MM.1S (cell line): ENCODE results near the gene CSTPP1.

ENCODE experiments used
- DNase-seq: peaks from one replicate; pipeline ENCODE4 v3.0.0-alpha.2; 2015
- H2AFZ ChIP-seq: fragments of 300-600 bp; sonication (generic); 2 replicates; pipeline ENCODE4 v1.6.0; 2016; ENCODE audit warnings: antibody characterized with exemption, low read length
- H3F3A ChIP-seq: fragments of 300-600 bp; sonication (generic); 2 replicates; pipeline ENCODE4 v1.6.1; 2016; ENCODE audit warnings: mild to moderate bottlenecking, antibody characterized with exemption, low read length, moderate library complexity, mixed read lengths; ENCODE audit not compliant: insufficient read depth
- H3K27ac ChIP-seq: fragments of 300-600 bp; sonication (generic); 2 replicates; pipeline ENCODE4 v1.5.1; 2016; ENCODE audit warnings: mild to moderate bottlenecking, low read length
- H3K27me3 ChIP-seq: fragments of 300-600 bp; sonication (generic); replicated peaks from 2 replicates; pipeline ENCODE4 v1.6.0; 2016; ENCODE audit warnings: low read length; ENCODE audit not compliant: insufficient read depth
- H3K36me3 ChIP-seq: fragments of 300-600 bp; sonication (generic); replicated peaks from 2 replicates; pipeline ENCODE4 v1.6.1; 2016; ENCODE audit warnings: mild to moderate bottlenecking, low read length, mixed read lengths; ENCODE audit not compliant: insufficient read depth
- H3K4me1 ChIP-seq: fragments of 300-600 bp; sonication (generic); 2 replicates; pipeline ENCODE4 v1.6.1; 2016; ENCODE audit warnings: low read length, mixed read lengths
- H3K4me2 ChIP-seq: fragments of 300-600 bp; sonication (generic); 2 replicates; pipeline ENCODE4 v1.6.0; 2016; ENCODE audit warnings: low read depth, low read length
- H3K4me3 ChIP-seq: fragments of 300-600 bp; sonication (generic); 2 replicates; pipeline ENCODE4 v1.5.1; 2016; ENCODE audit warnings: low read length, mixed read lengths
- H3K79me2 ChIP-seq: fragments of 300-600 bp; sonication (generic); 2 replicates; pipeline ENCODE4 v1.6.1; 2016; ENCODE audit warnings: mixed run types, low read length, mixed read lengths
- H3K9ac ChIP-seq: fragments of 300-600 bp; sonication (generic); 2 replicates; pipeline ENCODE4 v1.6.1; 2016; ENCODE audit warnings: low read length, mixed read lengths
- H3K9me2 ChIP-seq: fragments of 300-600 bp; sonication (generic); replicated peaks from 2 replicates; pipeline ENCODE4 v1.6.1; 2016; ENCODE audit warnings: mild to moderate bottlenecking, low read length, mixed read lengths; ENCODE audit not compliant: insufficient read depth
- H3K9me3 ChIP-seq: fragments of 300-600 bp; sonication (generic); replicated peaks from 2 replicates; pipeline ENCODE4 v1.6.1; 2016; ENCODE audit warnings: mild to moderate bottlenecking, low read length, mixed read lengths; ENCODE audit not compliant: insufficient read depth
- H4K20me1 ChIP-seq: fragments of 300-600 bp; sonication (generic); 2 replicates; pipeline ENCODE4 v1.6.1; 2016; ENCODE audit warnings: mild to moderate bottlenecking, low read length, moderate library complexity, mixed read lengths; ENCODE audit not compliant: insufficient read depth
- CTCF ChIP-seq: fragments of 300-600 bp; sonication (generic); IDR thresholded peaks from 2 replicates; pipeline ENCODE4 v1.5.1; 2016; ENCODE audit warnings: antibody characterized with exemption, low read length, mixed read lengths
- EZH2 ChIP-seq: fragments of 300-600 bp; sonication (generic); optimal IDR thresholded peaks from 2 replicates; pipeline ENCODE3; 2017; ENCODE audit warnings: low read depth, mild to moderate bottlenecking, antibody characterized with exemption, low read length, mixed read lengths
- EZH2phosphoT487 ChIP-seq: fragments of 300-600 bp; sonication (generic); IDR thresholded peaks from 2 replicates; pipeline ENCODE4 v1.6.1; 2018; ENCODE audit warnings: antibody characterized with exemption, low read length

The CSTPP1 gene

GRCh38 chr11:47163898-47164297, 227.3 kb downstream of the CSTPP1 start:
- no peak overlapping the region for H3K4me2 ChIP-seq
- H4K20me1 ChIP-seq, result no peaks in the 10 kb centered on the region
- peaks cover 6% of the 10 kb centered on the region for H3K36me3 ChIP-seq
- no peaks in the 10 kb centered on the region for H3K4me1 ChIP-seq
- no peak overlapping the region for H3K4me3 ChIP-seq
- DNase-seq, result no peak
- TF ChIP-seq EZH2phosphoT487 (no peak), CTCF (no peak), EZH2 (no peak)
- no peaks in the 10 kb centered on the region for H3K27me3 ChIP-seq
- no peak overlapping the region for H2AFZ ChIP-seq
- peaks cover 26% of the 10 kb centered on the region for H3K79me2 ChIP-seq
- no peak overlapping the region for H3K27ac ChIP-seq
- H3K9me3 ChIP-seq, result no peaks in the 10 kb centered on the region
- 0 out of 2 replicates have a peak, but pooled peaks cover 5% of the 10 kb centered on the region for H3F3A ChIP-seq
- H3K9me2 ChIP-seq, result no peaks in the 10 kb centered on the region
- no peak overlapping the region for H3K9ac ChIP-seq

- Histone ChIP-seq H3K79me2 (peaks cover 30% of the 10 kb centered on the region), H3K9me3 (no peaks in the 10 kb centered on the region), H3K9me2 (no peaks in the 10 kb centered on the region), H3F3A (0 out of 2 replicates have a peak, but pooled peaks cover 5% of the 10 kb centered on the region), H3K4me3 (no peak overlapping the region), H3K4me1 (no peaks in the 10 kb centered on the region), H3K27ac (no peak overlapping the region), H3K36me3 (peaks cover 6% of the 10 kb centered on the region), H2AFZ (no peak overlapping the region), H4K20me1 (no peaks in the 10 kb centered on the region), H3K4me2 (no peak overlapping the region), H3K27me3 (no peaks in the 10 kb centered on the region), H3K9ac (no peak overlapping the region)
- TF ChIP-seq EZH2phosphoT487 (no peak), EZH2 (no peak), CTCF (no peak)
- no peak for DNase-seq
Observed at GRCh38 chr11:47164321-47164720, 227.8 kb downstream of the CSTPP1 start.

- 0 out of 2 replicates have a peak, but pooled peaks cover 5% of the 10 kb centered on the region for H3F3A ChIP-seq
- no peak for DNase-seq
- H3K4me1 ChIP-seq, result no peaks in the 10 kb centered on the region
- TF ChIP-seq EZH2phosphoT487 (no peak), CTCF (no peak), EZH2 (no peak)
- H3K79me2 ChIP-seq, result peaks cover 38% of the 10 kb centered on the region
- H3K4me2 ChIP-seq, result no peak overlapping the region
- no peak overlapping the region for H3K9ac ChIP-seq
- no peak overlapping the region for H2AFZ ChIP-seq
- peaks cover 6% of the 10 kb centered on the region for H3K36me3 ChIP-seq
- no peaks in the 10 kb centered on the region for H3K9me2 ChIP-seq
- no peaks in the 10 kb centered on the region for H3K27me3 ChIP-seq
- H4K20me1 ChIP-seq, result no peaks in the 10 kb centered on the region
- no peaks in the 10 kb centered on the region for H3K9me3 ChIP-seq
- H3K27ac ChIP-seq, result no peak overlapping the region
- H3K4me3 ChIP-seq, result no peak overlapping the region
Observed at GRCh38 chr11:47165253-47165840, 228.8 kb downstream of the CSTPP1 start.
